ENCODE measurements around the gene RMRP.

DNA sequence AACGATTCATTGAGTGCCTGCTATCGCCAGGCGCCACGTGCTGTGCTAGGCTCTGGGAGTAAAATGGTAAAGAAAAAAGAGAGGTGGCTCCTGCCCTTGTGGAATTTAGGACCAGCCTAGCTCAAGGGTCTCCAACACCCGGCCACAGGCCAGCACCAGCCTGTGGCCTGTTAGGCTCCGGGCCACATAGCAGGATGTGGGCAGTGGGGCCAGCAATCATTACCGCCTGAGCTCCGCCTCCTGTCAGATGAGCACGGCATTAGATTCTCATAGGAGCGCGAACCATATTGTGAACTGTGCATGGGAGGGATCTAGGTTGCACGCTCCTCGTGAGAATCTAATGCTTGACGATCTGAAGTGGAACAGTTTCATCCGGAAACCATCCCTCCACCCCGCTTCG, 1.5 kb downstream of the RMRP start:
- TF ChIP-seq, protein P1, sequence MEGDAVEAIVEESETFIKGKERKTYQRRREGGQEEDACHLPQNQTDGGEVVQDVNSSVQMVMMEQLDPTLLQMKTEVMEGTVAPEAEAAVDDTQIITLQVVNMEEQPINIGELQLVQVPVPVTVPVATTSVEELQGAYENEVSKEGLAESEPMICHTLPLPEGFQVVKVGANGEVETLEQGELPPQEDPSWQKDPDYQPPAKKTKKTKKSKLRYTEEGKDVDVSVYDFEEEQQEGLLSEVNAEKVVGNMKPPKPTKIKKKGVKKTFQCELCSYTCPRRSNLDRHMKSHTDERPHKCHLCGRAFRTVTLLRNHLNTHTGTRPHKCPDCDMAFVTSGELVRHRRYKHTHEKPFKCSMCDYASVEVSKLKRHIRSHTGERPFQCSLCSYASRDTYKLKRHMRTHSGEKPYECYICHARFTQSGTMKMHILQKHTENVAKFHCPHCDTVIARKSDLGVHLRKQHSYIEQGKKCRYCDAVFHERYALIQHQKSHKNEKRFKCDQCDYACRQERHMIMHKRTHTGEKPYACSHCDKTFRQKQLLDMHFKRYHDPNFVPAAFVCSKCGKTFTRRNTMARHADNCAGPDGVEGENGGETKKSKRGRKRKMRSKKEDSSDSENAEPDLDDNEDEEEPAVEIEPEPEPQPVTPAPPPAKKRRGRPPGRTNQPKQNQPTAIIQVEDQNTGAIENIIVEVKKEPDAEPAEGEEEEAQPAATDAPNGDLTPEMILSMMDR (IDR thresholded peaks at IDR 0.05): no peak
- TF ChIP-seq POLR2A (IDR thresholded peaks at IDR 0.05) (no peak), EP300 (IDR thresholded peaks at IDR 0.05) (no peak)
